GM12878 (cell line): Measurements from ENCODE around the gene KDM1B. TPM values are rescaled to one million over a fixed set of nuclear protein-coding genes. Genes with fewer than 3 reads are reported as not detected.
"Not testable (repeated sequence)": the region's sequence is repeated elsewhere in the genome, so short reads cannot be mapped to it uniquely, and the experiment has no call there.

Experiments used
- ATAC-seq: fragments of 200-7000 bp; cut with Tn5 transposase; 3 replicates; pipeline ENCODE4 v1.9.1; 2020; ENCODE audit warnings: mild to moderate bottlenecking, moderate library complexity
- BruUV-seq: library from RNA; stranded (reverse); fragments of 400-500 nt; replicated peaks from 2 replicates; lab custom pipeline; 2021; lab: Mats Ljungman, UMichigan
- CTCF ChIA-PET: fragments of 300-600 bp; sonication (Branson Sonifier 250); formaldehyde crosslinking; extraction: SDS; loops from one replicate; lab custom pipeline; 2021; ENCODE audit warnings: inconsistent platforms; lab: Yijun Ruan, JAX
- POLR2A ChIA-PET: fragments of 350-600 bp; formaldehyde crosslinking; extraction: SDS; loops from one replicate; lab custom pipeline; 2021; ENCODE audit warnings: inconsistent platforms; lab: Charles Lee
- RAD21 ChIA-PET: fragments of 300-600 bp; sonication (Branson Sonifier 250); formaldehyde crosslinking; loops from one replicate; lab custom pipeline; 2023; ENCODE audit warnings: antibody characterized with exemption; ENCODE audit not compliant: unreplicated experiment; lab: Charles Lee
- SMC1A ChIA-PET: fragments of 300-600 bp; sonication (Branson Sonifier 250); formaldehyde crosslinking; loops from one replicate; lab custom pipeline; 2023; ENCODE audit not compliant: unreplicated experiment, uncharacterized antibody; lab: Charles Lee
- DNase-seq: peaks from one replicate; pipeline ENCODE4 v3.0.0-alpha.2; 2011; ENCODE audit warnings: low read depth, low spot score
- FAIRE-seq: peaks from 3 replicates; lab custom pipeline; 2011; peaks lifted over from hg19 to GRCh38; lab: Jason Lieb, UNC
- H2AFZ ChIP-seq: 2 replicates; pipeline ENCODE4 v1.6.0; 2011; ENCODE audit warnings: low read depth, low read length, control low read depth; ENCODE audit not compliant: control insufficient read depth
- H3K27ac ChIP-seq: 2 replicates; pipeline ENCODE4 v1.5.1; 2011; ENCODE audit warnings: control low read depth; ENCODE audit not compliant: control insufficient read depth, insufficient read depth
- H3K27me3 ChIP-seq, 2 experiments: replicated peaks in 1 of 2; 2 replicates each; pipeline versions ENCODE4 v1.6.0 to v1.6.1; 2011; ENCODE audit warnings: low read length in 1 of 2; ENCODE audit not compliant: control insufficient read depth in 2 of 2, insufficient read depth in 2 of 2
- H3K36me3 ChIP-seq, 2 experiments: 2 replicates each; pipeline ENCODE4 v1.5.1; 2011; ENCODE audit warnings: low read length in 1 of 2; ENCODE audit not compliant: control insufficient read depth in 2 of 2, insufficient read depth in 2 of 2
- H3K4me1 ChIP-seq: 2 replicates; pipeline ENCODE4 v1.6.1; 2011; ENCODE audit warnings: mild to moderate bottlenecking, low read length, moderate library complexity, mixed read lengths; ENCODE audit not compliant: control insufficient read depth, insufficient read depth
- H3K4me2 ChIP-seq: 2 replicates; pipeline ENCODE4 v1.6.0; 2011; ENCODE audit warnings: control low read depth; ENCODE audit not compliant: control insufficient read depth, insufficient read depth
- H3K4me3 ChIP-seq: fragments of 200-600 bp; sonication (generic); 2 replicates; pipeline ENCODE4 v1.5.1; 2016
- H3K79me2 ChIP-seq: 2 replicates; pipeline ENCODE4 v1.6.0; 2011; ENCODE audit warnings: low read length; ENCODE audit not compliant: control insufficient read depth, insufficient read depth
- H3K9ac ChIP-seq: 2 replicates; pipeline ENCODE4 v1.8.0; 2011; ENCODE audit warnings: low read length, control low read depth, mixed read lengths; ENCODE audit not compliant: control insufficient read depth, insufficient read depth
- H3K9me3 ChIP-seq: replicated peaks from 3 replicates; pipeline ENCODE4 v1.5.1; 2011; ENCODE audit warnings: mild to moderate bottlenecking, low read length; ENCODE audit not compliant: control insufficient read depth, insufficient read depth
- H4K20me1 ChIP-seq: 2 replicates; pipeline ENCODE4 v1.6.0; 2011; ENCODE audit not compliant: control insufficient read depth, insufficient read depth
- WGBS: methylation state at CpG from one replicate; pipeline ENCODE4 v1.1.6; 2016; ENCODE audit warnings: low lambda C conversion rate; ENCODE audit not compliant: insufficient replicate concordance, insufficient coverage; ENCODE audit errors: missing lambda C conversion rate; 5-methylcytosine and 5-hydroxymethylcytosine counted together
- in situ Hi-C: fragments of 300-500 bp; cut with MboI; formaldehyde crosslinking; loops from 9 replicates; pipeline ENCODE4 v1.14.3; 2018; ENCODE audit warnings: mixed read lengths
- intact Hi-C: fragments of 100-400 bp; cut with micrococcal nuclease; formaldehyde crosslinking; loops from one replicate; pipeline ENCODE4 v1.14.2; 2022; ENCODE audit not compliant: unreplicated experiment
- polyA plus RNA-seq, 11 experiments: library from polyadenylated mRNA; depleted of rRNA in 4 of 11; unstranded in 6 of 11; stranded (reverse) in 5 of 11; fragments of >200 nt; fragmentation: Nextera tagmentation in 4 of 11; fragmentation: Illumina TruSeq in 1 of 11; extraction: Ambion mirVana in 4 of 11; extraction: Trizol in 1 of 11; gene quantifications; 1 replicate in 1 of 11; 2 replicates in 10 of 11; pipeline versions ENCODE4 v1.2.1 to v1.2.3, GENCODE V29; 2011 to 2016; ENCODE audit warnings: inconsistent platforms in 2 of 11, missing spikeins in 2 of 11, low read depth in 1 of 11
- total RNA-seq, 4 experiments: library from RNA; depleted of rRNA in 3 of 4; stranded (reverse); fragments of >200 nt in 3 of 4; fragmentation: Illumina TruSeq in 1 of 4; extraction: Trizol in 1 of 4; gene quantifications; 2 replicates each; pipeline versions ENCODE4 v1.2.1 to v1.2.3, GENCODE V29; 2013 to 2021

KDM1B gene
- total and polyA plus RNA-seq, 10 of the 15 experiments (the other 5 are each of a cell fraction or from before 2014, with no cell fraction given): 1.7 to 22.5 (median 13.9) TPM

DNA sequence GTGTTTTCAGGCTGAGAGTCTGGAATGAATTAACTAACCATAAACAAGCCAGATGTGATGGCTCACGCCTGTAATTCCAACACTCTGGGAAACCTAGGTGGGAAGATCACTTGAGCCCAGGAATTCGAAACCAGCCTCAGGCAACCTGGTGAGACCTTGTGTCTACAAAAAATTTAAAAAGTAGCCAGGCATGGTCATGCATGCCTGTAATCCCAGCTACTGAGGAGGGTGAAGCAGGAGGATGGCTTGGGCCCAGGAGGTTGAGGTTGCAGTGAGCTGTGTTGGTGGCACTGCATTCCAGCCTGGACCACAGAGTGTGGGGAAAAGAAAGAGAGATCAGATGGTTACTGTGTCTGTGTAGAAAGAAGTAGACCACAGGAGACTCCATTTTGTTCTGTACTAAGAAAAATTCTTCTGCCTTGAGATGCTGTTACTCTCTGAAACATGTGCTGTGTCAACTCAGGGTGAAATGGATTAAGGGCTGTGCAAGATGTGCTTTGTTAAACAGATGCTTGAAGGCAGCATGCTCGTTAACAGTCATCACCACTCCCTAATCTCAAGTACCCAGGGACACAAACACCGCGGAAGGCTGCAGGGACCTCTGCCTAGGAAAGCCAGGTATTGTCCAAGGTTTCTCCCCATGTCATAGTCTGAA is 71.4 kb downstream of the KDM1B start:
- BruUV-seq, DNase-seq, POLR2A ChIA-PET, SMC1A ChIA-PET, H3K9me3 ChIP-seq, H3K27ac ChIP-seq, RAD21 ChIA-PET, H3K79me2 ChIP-seq, intact Hi-C loops, ATAC-seq, H3K9ac ChIP-seq, H4K20me1 ChIP-seq, H3K4me1 ChIP-seq, H2AFZ ChIP-seq, H3K4me2 ChIP-seq, FAIRE-seq, in situ Hi-C loops, H3K27me3 ChIP-seq, H3K4me3 ChIP-seq: not testable (repeated sequence)
- H3K36me3 ChIP-seq: peaks cover 8 to 12% of the 10 kb centered on the region in 2 experiments
- WGBS: 89% methylated on average over 5 of the region's 5 CpGs
- CTCF ChIA-PET: interaction anchor here (1.5 kb wide), 1 partner anchor 28 kb away, joined by 3 read pairs; no protein-coding TSS in a partner anchor

DNA sequence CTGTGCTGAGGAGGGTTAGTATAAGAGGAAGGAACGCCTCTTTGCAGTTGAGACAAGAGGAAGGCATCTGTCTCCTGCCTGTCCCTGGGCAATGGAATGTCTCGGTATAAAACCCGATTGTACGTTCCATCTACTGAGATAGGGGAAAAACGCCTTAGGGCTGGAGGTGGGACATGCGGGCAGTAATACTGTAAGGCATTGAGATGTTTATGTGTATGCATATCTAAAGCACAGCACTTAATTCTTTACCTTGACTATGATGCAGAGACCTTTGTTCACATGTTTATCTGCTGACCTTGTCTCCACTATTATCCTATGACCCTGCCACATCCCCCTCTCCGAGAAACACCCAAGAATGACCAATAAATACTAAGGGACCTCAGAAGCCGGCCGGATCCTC is 71.9 kb downstream of the KDM1B start:
- H4K20me1 ChIP-seq, SMC1A ChIA-PET, H2AFZ ChIP-seq, CTCF ChIA-PET, H3K4me1 ChIP-seq, RAD21 ChIA-PET, FAIRE-seq, ATAC-seq, DNase-seq, H3K27me3 ChIP-seq, H3K79me2 ChIP-seq, H3K27ac ChIP-seq, BruUV-seq, intact Hi-C loops, in situ Hi-C loops, POLR2A ChIA-PET, H3K4me3 ChIP-seq, H3K9me3 ChIP-seq, H3K4me2 ChIP-seq, H3K9ac ChIP-seq: not testable (repeated sequence)
- peaks cover 10 to 12% of the 10 kb centered on the region in 2 experiments for H3K36me3 ChIP-seq
- WGBS: 96% methylated on average over 9 of the region's 9 CpGs

DNA sequence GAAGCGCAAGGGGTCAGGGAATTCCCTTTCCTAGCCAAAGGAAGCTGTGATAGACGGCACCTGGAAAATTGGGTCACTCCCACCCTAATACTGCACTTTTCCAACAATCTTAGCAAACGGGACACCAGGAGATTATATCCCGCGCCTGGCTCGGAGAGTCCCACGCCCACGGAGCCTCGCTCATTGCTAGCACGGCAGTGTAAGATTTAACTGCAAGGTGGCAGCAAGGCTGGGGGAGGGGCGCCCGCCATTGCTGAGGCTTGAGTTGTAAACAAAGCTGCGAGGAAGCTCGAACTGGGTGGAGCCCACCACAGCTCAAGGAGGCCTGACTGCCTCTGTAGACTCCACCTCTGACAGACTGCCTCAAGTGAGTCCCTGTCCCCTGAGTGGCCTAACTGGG is 73.4 kb downstream of the KDM1B start:
- WGBS: 94% methylated on average over 14 of the region's 14 CpGs
- H3K9me3 ChIP-seq, H3K4me3 ChIP-seq, H3K4me2 ChIP-seq, CTCF ChIA-PET, intact Hi-C loops, ATAC-seq, H4K20me1 ChIP-seq, H3K79me2 ChIP-seq, H3K9ac ChIP-seq, BruUV-seq, RAD21 ChIA-PET, H3K27me3 ChIP-seq, POLR2A ChIA-PET, FAIRE-seq, in situ Hi-C loops, H3K4me1 ChIP-seq, H2AFZ ChIP-seq, DNase-seq, SMC1A ChIA-PET, H3K27ac ChIP-seq: not testable (repeated sequence)
- H3K36me3 ChIP-seq: peaks cover 10 to 12% of the 10 kb centered on the region in 2 experiments

DNA sequence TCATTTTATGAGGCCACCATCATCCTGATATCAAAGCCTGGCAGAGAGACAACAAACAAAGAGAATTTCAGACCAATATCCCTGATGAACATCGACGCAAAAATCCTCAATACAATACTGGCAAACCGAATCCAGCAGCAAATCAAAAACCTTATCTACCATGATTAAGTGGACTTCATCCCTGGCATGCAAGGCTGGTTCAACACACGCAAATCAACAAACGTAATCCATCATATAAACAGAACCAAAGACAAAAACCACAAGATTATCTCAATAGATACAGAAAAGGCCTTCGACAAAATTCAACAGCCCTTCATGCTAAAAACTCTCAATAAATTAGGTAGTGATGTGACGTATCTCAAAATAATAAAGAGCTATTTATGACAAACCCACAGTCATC is 76.6 kb downstream of the KDM1B start:
- peaks cover 11 to 12% of the 10 kb centered on the region in 2 experiments for H3K36me3 ChIP-seq
- POLR2A ChIA-PET, intact Hi-C loops, H3K9me3 ChIP-seq, H3K27ac ChIP-seq, CTCF ChIA-PET, H3K27me3 ChIP-seq, in situ Hi-C loops, RAD21 ChIA-PET, ATAC-seq, H3K4me3 ChIP-seq, H3K4me1 ChIP-seq, H3K4me2 ChIP-seq, DNase-seq, H2AFZ ChIP-seq, FAIRE-seq, H3K9ac ChIP-seq, H4K20me1 ChIP-seq, BruUV-seq: not testable (repeated sequence)
- SMC1A ChIA-PET: interaction anchor here (1.0 kb wide), 1 partner anchor 10 kb away, joined by 3 read pairs; no protein-coding TSS in a partner anchor
- WGBS: 95% methylated on average over 7 of the region's 7 CpGs
- H3K79me2 ChIP-seq: peaks cover 15% of the 10 kb centered on the region
